Body of pancreas (tissue), 4 donors: ENCODE data around the gene PRR16. TPM values are rescaled to one million over a fixed set of nuclear protein-coding genes. Genes with fewer than 3 reads are reported as not detected.

ENCODE experiments used
- ATAC-seq: fragments of 150-250 bp; one replicate; pipeline ENCODE4 v1.9.1; 2016
- DNase-seq, 4 donors: peaks; one replicate each; pipeline ENCODE4 v3.0.0-alpha.2; 2019
- H3K27ac ChIP-seq, 4 donors: fragments of 200-600 bp; sonication (generic); 1 replicate in 3 of 4; 2 replicates in 1 of 4; pipeline versions ENCODE4 v1.5.1 to v1.6.1; 2016 to 2019; ENCODE audit warnings: mild to moderate bottlenecking in 1 of 4, mixed read lengths in 1 of 4, moderate library complexity in 1 of 4
- H3K27me3 ChIP-seq, 2 donors: fragments of 200-600 bp; sonication (generic); one replicate each; pipeline ENCODE4 v1.6.0; 2016; ENCODE audit warnings: mild to moderate bottlenecking in 1 of 2
- H3K36me3 ChIP-seq, 2 donors: fragments of 200-600 bp; sonication (generic); replicated peaks in 1 of 2; 2 replicates each; pipeline ENCODE4 v1.5.1; 2016; ENCODE audit warnings: low read depth in 2 of 2; ENCODE audit not compliant: insufficient read depth in 1 of 2
- H3K4me1 ChIP-seq: fragments of 200-600 bp; sonication (generic); one replicate; pipeline ENCODE4 v1.6.0; 2016
- H3K4me3 ChIP-seq, 2 donors: fragments of 200-600 bp; sonication (generic); 1 replicate in 1 of 2; 2 replicates in 1 of 2; pipeline ENCODE4 v1.5.1; 2016 to 2019
- H3K9me3 ChIP-seq, 3 donors: fragments of 200-600 bp; sonication (generic); 1 replicate in 2 of 3; 2 replicates in 1 of 3; pipeline ENCODE4 v1.5.1; 2016
- CTCF ChIP-seq, 7 experiments: fragments of 450-650 bp in 4 of 7; fragments of 200-600 bp in 3 of 7; sonication (generic) in 3 of 7; IDR thresholded peaks; one replicate each; pipeline ENCODE4 v1.5.1; 2016 to 2019; ENCODE audit warnings: antibody characterized with exemption in 7 of 7
- POLR2A ChIP-seq, 3 donors: fragments of 450-650 bp; IDR thresholded peaks; one replicate each; pipeline ENCODE4 v1.6.1; 2016; ENCODE audit warnings: antibody characterized with exemption in 3 of 3, mild to moderate bottlenecking in 2 of 3
- WGBS, 2 donors: methylation state at CpG; one replicate each; pipeline ENCODE4 v1.1.5; 2017; 5-methylcytosine and 5-hydroxymethylcytosine counted together
- intact Hi-C: fragments of 100-400 bp; cut with DNase I; formaldehyde crosslinking; loops from one replicate; pipeline ENCODE4 v1.15.1; 2023
- total RNA-seq, 2 donors: library from RNA; depleted of rRNA; stranded (reverse); fragments of >200 nt; gene quantifications; one replicate each; pipeline ENCODE4 v1.1.0, GENCODE V29; 2016

PRR16 gene
- total RNA-seq, 2 donors from 2014 or later: 0.78 to 0.99 TPM

- no peak for DNase-seq
- 76 to 77% methylated on average over 1 of the region's 1 CpG for WGBS, 2 donors
- intact Hi-C loops: no loop called here
- no peak for ATAC-seq
- Histone ChIP-seq H3K27me3 (no peaks in the 10 kb centered on the region), H3K9me3 (no peaks in the 10 kb centered on the region), H3K4me3 (no peak overlapping the region), H3K4me1 (no peaks in the 10 kb centered on the region), H3K36me3 (no peaks in the 10 kb centered on the region), H3K27ac (no peak overlapping the region)
- TF ChIP-seq POLR2A (IDR thresholded peaks at IDR 0.05) (no peak), CTCF (IDR thresholded peaks at IDR 0.05) (no peak)
These were observed 122.5 kb downstream of the PRR16 start for GRCh38 chr5:120586646-120587045.

GRCh38 chr5:120591911-120592310, 127.8 kb downstream of the PRR16 start:
- 26 to 47% methylated on average over 2 of the region's 2 CpGs for WGBS, 2 donors
- Histone ChIP-seq H3K9me3 (no peaks in the 10 kb centered on the region), H3K27me3 (no peaks in the 10 kb centered on the region), H3K27ac (no peak overlapping the region), H3K36me3 (no peaks in the 10 kb centered on the region), H3K4me3 (no peak overlapping the region), H3K4me1 (no peaks in the 10 kb centered on the region)
- ATAC-seq (no peak), DNase-seq (no peak)
- no peak for TF ChIP-seq CTCF (IDR thresholded peaks at IDR 0.05)
- TF ChIP-seq POLR2A (IDR thresholded peaks at IDR 0.05): no peak
- intact Hi-C loops: no loop called here

- H3K27me3 ChIP-seq: no peaks in the 10 kb centered on the region
- DNase-seq: peak; percentile 32 to 78 (median 51)
- H3K4me3 ChIP-seq: no peak overlapping the region
- peak overlapping the region in 1 of 4 donors; percentile 9 for H3K27ac ChIP-seq
- WGBS, 2 donors: 3 to 9% methylated on average over 2 of the region's 2 CpGs
- peaks cover 4% of the 10 kb centered on the region for H3K4me1 ChIP-seq
- intact Hi-C loops: no loop called here
- H3K36me3 ChIP-seq: no peaks in the 10 kb centered on the region
- no peak for TF ChIP-seq CTCF (IDR thresholded peaks at IDR 0.05)
- no peak for TF ChIP-seq POLR2A (IDR thresholded peaks at IDR 0.05)
- no peaks in the 10 kb centered on the region for H3K9me3 ChIP-seq
- peak; percentile 83 for ATAC-seq
These were observed 135.5 kb downstream of the PRR16 start for GRCh38 chr5:120599576-120599975.

GRCh38 chr5:120600639-120601038, 136.5 kb downstream of the PRR16 start:
- DNase-seq: no peak
- 88 to 89% methylated on average over 4 of the region's 4 CpGs for WGBS, 2 donors
- Histone ChIP-seq H3K36me3 (no peaks in the 10 kb centered on the region), H3K27me3 (no peaks in the 10 kb centered on the region), H3K9me3 (no peaks in the 10 kb centered on the region), H3K4me3 (no peak overlapping the region), H3K4me1 (peaks cover 4% of the 10 kb centered on the region), H3K27ac (no peak overlapping the region)
- intact Hi-C loops: no loop called here
- no peak for ATAC-seq
- TF ChIP-seq POLR2A (IDR thresholded peaks at IDR 0.05) (no peak), CTCF (IDR thresholded peaks at IDR 0.05) (no peak)

- 20 to 21% methylated on average over 1 of the region's 1 CpG for WGBS, 2 donors
- Histone ChIP-seq H3K27ac (no peak overlapping the region), H3K27me3 (no peaks in the 10 kb centered on the region), H3K36me3 (no peaks in the 10 kb centered on the region), H3K4me1 (peaks cover 4% of the 10 kb centered on the region), H3K9me3 (no peaks in the 10 kb centered on the region), H3K4me3 (no peak overlapping the region)
- TF ChIP-seq CTCF (IDR thresholded peaks at IDR 0.05) (no peak), POLR2A (IDR thresholded peaks at IDR 0.05) (no peak)
- intact Hi-C loops: no loop called here
- no peak for DNase-seq
- no peak for ATAC-seq
These were observed 137.9 kb downstream of the PRR16 start for GRCh38 chr5:120602033-120602432.
